ENCODE data around the gene ENO4. TPM values are rescaled to one million over a fixed set of nuclear protein-coding genes. Genes with fewer than 3 reads are reported as not detected.

The ENO4 gene
- total and polyA plus RNA-seq, 9 of the 15 experiments (the other 6 are each of a cell fraction or from before 2014, with no cell fraction given): 0.07 TPM; not detected in 8

DNA sequence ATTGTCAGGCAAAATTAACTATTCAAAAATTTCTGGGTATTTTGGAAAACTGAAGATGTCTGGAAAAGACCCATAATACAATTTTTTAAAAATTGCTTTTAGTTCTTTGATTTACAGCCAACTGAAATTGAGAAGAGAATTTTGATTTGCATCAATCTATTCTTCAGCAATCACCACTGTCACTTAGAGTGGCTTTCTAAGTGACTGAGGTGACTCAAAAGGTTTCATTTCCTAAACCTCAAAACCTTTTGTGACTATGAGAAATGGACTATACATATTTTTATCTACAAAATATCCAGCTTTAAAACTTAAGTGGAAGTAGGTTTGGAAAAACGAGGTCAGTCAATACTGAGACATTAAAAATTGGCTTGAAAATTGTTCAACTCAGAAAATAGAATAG lies 60.0 kb downstream of the ENO4 start (continued):
- TF ChIP-seq, protein P1, sequence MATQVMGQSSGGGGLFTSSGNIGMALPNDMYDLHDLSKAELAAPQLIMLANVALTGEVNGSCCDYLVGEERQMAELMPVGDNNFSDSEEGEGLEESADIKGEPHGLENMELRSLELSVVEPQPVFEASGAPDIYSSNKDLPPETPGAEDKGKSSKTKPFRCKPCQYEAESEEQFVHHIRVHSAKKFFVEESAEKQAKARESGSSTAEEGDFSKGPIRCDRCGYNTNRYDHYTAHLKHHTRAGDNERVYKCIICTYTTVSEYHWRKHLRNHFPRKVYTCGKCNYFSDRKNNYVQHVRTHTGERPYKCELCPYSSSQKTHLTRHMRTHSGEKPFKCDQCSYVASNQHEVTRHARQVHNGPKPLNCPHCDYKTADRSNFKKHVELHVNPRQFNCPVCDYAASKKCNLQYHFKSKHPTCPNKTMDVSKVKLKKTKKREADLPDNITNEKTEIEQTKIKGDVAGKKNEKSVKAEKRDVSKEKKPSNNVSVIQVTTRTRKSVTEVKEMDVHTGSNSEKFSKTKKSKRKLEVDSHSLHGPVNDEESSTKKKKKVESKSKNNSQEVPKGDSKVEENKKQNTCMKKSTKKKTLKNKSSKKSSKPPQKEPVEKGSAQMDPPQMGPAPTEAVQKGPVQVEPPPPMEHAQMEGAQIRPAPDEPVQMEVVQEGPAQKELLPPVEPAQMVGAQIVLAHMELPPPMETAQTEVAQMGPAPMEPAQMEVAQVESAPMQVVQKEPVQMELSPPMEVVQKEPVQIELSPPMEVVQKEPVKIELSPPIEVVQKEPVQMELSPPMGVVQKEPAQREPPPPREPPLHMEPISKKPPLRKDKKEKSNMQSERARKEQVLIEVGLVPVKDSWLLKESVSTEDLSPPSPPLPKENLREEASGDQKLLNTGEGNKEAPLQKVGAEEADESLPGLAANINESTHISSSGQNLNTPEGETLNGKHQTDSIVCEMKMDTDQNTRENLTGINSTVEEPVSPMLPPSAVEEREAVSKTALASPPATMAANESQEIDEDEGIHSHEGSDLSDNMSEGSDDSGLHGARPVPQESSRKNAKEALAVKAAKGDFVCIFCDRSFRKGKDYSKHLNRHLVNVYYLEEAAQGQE (IDR thresholded peaks at IDR 0.05; ENCODE audit: borderline replicate concordance): no peak
- TF ChIP-seq, protein P1 (CRISPR knock-in tag; IDR thresholded peaks at IDR 0.05; ENCODE audit: low read depth): no peak
- TF ChIP-seq ZNF239 (CRISPR knock-in tag; IDR thresholded peaks at IDR 0.05) (no peak), ZNF384 (IDR thresholded peaks at IDR 0.05; ENCODE audit: low read depth, low read length) (no peak), ZNF134 (CRISPR knock-in tag; conservative IDR thresholded peaks at IDR 0.05) (no peak), SIN3B (IDR thresholded peaks at IDR 0.05; ENCODE audit: low read depth) (no peak), SP2 (IDR thresholded peaks at IDR 0.05; ENCODE audit: extremely low read depth, low read depth, low read length, poor library complexity, severe bottlenecking) (no peak)
- TF ChIP-seq, protein P2, sequence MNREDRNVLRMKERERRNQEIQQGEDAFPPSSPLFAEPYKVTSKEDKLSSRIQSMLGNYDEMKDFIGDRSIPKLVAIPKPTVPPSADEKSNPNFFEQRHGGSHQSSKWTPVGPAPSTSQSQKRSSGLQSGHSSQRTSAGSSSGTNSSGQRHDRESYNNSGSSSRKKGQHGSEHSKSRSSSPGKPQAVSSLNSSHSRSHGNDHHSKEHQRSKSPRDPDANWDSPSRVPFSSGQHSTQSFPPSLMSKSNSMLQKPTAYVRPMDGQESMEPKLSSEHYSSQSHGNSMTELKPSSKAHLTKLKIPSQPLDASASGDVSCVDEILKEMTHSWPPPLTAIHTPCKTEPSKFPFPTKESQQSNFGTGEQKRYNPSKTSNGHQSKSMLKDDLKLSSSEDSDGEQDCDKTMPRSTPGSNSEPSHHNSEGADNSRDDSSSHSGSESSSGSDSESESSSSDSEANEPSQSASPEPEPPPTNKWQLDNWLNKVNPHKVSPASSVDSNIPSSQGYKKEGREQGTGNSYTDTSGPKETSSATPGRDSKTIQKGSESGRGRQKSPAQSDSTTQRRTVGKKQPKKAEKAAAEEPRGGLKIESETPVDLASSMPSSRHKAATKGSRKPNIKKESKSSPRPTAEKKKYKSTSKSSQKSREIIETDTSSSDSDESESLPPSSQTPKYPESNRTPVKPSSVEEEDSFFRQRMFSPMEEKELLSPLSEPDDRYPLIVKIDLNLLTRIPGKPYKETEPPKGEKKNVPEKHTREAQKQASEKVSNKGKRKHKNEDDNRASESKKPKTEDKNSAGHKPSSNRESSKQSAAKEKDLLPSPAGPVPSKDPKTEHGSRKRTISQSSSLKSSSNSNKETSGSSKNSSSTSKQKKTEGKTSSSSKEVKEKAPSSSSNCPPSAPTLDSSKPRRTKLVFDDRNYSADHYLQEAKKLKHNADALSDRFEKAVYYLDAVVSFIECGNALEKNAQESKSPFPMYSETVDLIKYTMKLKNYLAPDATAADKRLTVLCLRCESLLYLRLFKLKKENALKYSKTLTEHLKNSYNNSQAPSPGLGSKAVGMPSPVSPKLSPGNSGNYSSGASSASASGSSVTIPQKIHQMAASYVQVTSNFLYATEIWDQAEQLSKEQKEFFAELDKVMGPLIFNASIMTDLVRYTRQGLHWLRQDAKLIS (CRISPR knock-in tag; IDR thresholded peaks at IDR 0.05): no peak
